DMS 273 (cell line): ENCODE measurements around the gene COPG2.

Experiments
- DNase-seq: peaks from one replicate; lab custom pipeline; 2025; ENCODE audit not compliant: unreplicated experiment; lab: John Stamatoyannopoulos, UW

Gene COPG2

DNA sequence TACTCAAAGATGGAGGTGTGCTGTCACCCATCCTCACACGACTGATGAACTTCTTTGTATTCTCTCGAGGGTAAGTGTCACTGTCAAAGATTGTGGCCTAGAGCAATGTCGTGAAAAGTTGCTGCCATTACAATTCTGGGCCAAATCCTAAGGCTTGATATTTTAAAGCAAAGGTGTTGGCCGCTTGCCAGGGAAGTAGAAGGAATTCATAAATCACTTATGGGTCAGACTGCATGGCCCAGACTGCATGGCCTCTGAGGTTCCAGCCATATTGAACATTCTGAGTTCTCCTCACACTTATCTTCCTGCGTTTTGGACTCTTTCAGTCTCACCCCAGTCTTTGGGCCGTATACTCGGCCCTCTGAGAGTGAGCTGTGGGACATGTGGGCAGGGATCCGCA lies 168.1 kb downstream of the COPG2 start:
- DNase-seq = peak; percentile 13

DNA sequence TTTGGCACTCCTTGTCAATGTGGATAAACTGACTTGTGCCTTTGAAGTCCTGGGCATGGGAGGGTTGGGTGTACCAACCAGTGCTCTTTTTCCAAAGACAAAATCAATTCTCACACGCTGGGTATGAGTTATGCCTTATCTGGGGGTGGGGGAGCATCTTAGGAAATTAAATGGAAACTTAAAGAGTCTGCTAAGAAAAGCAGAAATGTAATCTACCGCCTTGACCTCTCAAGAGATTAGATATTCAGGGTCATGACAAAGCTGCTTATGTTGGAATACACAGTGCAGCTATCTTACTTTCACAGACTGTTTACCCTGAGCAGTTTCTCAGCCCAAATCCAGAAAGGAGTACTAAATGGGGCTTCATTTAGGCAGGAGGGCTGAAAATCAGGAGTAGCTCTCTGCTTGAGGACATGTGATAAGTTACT lies 174.1 kb downstream of the COPG2 start:
- no peak for DNase-seq

DNA sequence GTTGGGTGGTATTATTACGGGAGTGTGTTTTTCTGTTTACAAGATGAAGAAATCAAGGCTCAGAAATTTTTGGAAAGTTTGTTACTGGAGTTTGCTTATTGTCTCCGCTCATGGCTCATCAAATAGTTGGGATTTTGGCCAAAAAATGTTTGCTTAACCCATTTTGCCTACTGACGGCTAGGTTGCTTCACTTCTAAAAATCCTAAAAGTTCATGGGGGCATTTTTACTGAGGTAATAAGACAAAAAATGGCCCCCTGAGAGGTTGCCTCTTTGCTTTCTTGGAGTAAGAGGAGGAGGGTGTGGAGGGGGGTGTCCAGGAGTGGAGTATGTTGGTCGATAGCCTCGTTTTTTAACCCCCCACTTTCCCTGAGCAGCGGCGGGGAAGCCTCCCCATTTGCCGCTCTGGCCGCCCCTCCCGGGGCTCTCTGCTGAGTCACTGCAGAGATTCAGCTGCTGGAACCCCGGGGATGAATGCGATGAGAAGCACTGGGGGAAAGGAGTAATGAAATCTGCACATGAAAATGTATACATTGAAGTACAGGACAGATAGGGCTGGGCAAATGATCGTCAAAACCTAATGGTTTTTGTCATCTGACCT lies 175.2 kb downstream of the COPG2 start:
- peak; percentile 20 for DNase-seq

DNA sequence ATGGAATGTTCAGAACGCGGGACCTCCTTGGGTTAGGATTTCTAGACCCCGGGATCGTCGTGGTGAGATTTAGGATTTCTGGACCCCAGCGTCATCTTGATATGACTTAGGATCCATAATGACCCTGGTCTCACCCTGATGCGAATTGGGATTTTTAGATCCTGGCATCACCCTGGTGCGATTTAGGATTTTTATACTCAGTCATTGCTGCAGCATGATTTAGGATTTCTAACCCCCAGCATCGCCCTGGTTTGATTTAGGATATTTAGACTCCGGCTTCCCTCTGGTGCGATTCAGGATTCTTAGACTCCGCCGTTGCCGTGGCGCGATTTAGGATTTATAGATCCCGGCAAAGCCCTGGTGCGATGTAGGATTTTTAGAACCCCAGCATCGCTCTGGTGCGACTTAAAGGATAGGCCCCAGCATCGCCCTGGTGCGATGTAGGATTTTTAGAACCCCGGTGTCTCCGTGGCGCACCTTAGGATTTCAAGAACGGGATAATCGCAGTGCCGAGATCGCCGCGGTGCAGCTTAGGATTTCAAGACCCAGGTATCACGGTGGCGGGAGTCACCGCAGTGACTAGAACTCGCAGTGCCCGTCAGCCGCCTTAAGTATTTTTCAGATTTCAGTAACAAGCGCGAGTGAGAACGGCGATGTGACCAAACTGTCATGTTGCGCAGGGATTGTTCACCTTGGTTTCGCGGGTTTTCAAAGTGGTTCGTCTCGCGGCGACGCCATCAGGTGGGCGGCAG lies 175.8 kb downstream of the COPG2 start:
- no peak for DNase-seq

DNA sequence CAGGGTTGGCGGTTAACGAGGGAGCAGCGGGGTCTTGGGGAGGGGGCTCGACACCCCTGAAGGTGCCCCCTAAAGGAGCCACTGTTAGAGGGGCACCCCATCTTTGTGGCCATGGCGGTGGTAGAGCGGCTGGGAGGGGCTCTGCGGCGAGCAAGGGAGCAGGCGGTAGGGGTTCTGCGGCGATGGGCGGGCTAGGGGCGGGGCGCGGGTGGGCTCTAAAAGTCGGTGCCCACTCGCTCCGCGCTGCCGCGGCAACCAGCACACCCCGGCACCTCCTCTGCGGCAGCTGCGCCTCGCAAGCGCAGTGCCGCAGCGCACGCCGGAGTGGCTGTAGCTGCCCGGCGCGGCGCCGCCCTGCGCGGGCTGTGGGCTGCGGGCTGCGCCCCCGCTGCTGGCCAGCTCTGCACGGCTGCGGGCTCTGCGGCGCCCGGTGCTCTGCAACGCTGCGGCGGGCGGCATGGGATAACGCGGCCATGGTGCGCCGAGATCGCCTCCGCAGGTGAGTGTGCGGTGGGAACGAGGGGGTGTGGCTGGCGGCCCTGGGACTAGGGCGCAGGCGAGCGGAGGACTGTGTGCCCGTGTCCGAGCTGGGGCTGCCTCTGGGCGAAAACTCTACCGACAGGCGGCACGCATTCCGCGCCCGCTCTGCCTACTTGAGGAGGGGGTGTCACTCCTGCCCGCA lies 176.6 kb downstream of the COPG2 start, which contains the start of gene MEST:
TSS of gene MEST (plus strand) at position 245 of the 682 bp plus-strand sequence. CDS start at position 474, 229 bp downstream.
- peak; percentile 83 for DNase-seq

DNA sequence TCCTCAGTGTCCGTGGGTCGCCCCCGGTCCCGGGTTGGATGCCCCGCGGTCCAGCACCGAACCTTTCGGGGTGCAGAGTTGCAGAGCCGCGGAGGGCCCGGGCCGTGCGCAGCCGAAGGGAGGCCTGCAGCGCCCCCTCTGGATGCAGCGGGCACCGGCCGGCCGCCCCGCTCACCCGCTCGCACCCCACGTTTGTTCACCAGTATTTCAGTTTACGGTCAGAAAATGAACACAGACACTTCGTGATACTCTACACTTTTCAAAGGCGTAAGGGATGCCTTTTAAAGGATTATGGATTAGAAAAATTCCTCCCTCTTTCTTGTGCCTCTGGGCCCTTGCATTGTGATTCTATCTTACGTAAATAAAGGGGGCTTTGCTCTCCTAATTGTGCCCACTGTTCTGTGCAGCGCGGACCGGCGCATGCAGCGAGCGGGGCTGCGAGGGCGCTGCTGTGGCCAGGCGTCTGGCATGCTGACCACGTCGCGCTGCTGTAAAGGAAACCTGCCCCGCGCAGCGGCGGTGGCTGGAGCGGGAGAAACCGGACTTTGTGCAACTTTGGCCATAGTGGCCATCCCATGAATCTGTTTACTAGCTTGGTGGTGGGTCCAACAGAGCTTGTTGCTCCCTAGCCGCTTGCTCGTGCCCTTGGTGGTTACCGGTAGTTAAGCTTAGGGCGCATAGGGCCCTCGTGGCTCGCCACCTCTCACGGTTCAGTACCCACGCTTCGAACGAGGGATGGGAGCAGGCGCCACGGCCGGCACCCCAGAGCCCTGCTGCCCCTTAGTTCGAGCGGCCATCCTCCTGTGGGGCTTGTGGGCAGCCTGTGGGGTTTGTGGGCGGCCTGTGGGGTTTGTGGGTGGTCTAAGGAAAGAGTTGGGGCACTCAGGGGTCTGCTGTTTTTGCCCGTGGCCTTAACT lies 177.4 kb downstream of the COPG2 start:
- peak; percentile 76 for DNase-seq

DNA sequence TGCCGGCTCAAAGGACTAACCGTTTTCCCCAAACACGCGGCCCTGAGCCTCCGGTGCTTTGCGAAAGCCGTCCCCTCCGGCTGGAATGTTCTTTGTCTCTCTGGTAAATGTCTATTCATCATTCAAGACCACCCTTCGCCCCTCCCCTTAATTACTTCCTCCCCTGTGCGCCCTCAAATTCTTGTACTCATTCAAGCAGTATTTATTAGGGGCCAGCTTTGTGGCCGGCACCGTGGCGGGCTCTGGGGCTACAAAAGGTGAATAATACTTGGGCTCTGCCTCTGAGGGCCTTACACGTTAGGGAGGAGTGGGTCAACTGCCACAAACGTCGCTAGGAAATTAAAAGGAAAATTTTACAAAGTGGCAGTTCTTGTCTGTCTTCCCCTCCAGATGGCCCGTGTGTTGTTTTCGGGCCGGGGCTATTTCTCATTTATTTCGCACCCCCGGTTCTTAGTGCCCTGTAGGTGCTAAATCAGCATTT lies 178.2 kb downstream of the COPG2 start:
- DNase-seq = peak; percentile 43

DNA sequence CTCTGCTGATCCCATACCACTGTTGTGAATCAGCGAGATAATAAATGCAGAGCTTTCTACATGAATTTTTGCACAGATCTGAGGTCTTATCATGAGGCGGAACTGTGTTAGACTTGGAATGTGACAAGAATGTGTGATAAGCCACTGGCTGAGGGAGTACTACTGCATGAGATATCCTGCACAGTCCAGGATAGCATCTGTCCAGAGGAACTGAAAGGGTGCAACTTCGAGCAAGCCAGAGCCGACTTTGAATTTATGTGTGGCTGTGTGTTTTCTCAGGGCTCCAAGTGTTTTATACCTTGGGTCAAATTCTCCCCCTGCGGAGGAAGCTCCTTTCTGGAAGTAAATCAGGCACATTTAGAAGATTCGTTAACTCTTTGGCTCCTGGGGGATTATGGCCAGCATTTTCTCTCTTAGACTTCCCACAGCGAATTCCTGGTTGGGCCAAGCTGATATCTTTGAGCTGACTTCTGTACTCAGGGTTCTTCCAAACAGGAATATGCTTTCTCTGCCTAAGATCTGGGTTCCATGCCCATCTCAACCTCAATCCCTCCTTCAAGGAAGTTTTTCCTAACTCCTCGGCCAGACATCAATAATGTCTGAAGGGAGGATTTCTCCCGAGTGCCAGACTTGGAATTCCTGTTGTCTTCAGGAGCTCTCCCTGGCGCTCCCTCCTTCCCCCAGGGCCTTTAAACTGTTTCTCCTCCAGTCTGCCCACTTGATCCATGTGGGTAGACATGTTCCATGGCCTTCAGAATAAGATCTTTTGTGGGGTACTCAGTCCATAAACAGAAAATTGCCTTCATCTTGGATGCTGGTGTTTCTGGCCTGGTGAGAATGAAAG lies 179.2 kb downstream of the COPG2 start:
- DNase-seq = peak; percentile 52

DNA sequence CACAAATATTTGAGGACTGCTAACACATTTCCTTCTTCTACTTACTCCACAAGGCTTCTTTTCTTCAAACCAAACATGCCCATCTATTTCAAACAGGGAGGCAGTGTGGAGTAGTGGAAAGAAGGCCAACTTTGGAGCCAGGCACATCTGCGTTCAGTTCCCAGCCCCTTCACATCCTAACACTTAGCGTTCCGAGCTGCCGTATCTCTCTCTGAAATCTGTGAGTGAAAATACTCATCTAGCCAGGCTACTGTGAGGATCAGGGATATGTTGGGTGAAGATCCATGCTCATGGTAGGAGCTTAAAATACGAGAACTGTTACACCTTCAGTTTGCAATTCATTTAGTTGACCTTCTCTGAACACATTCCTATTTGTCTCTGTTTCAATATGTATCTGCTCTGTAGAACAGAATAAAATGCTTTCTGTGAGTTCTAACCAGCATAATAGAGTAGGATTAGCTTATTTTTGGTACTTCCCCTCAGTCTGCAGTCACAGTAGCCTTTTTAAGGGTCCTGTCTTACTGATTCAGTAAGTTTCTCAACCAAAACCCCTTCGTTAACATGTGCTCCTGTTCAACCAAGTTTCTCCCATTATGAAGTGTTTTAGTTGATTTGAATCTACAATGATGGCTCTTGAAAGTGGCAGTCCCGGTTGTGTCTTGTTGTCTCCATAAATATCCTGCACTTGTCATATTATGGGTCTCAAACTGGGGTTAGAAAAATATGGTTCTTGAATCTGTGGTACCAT lies 180.0 kb downstream of the COPG2 start:
- peak; percentile 42 for DNase-seq

DNA sequence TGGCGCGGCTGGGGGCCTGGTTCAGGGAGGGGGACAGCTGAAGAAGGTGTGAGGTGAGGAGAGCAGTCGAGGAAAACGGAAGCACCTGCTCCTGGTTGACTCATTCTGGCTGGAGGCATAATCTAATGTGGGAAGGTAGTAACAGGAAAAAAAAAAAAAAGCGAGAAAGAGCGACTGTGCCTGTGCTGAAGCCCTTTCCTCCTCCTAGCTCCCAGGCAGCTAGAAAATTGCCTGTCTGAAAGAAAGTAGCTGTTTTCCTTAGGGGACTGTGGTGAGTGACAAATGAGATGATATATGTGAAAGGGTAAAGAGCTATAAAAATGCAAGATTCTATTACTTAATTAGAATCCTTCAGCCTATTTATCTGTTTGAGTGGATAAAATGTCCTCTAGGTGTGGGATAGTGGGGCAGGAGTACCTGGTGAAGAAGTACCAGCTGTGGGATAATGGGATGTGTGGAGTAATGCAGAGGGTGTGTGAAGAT lies 181.6 kb downstream of the COPG2 start:
- peak; percentile 60 for DNase-seq

DNA sequence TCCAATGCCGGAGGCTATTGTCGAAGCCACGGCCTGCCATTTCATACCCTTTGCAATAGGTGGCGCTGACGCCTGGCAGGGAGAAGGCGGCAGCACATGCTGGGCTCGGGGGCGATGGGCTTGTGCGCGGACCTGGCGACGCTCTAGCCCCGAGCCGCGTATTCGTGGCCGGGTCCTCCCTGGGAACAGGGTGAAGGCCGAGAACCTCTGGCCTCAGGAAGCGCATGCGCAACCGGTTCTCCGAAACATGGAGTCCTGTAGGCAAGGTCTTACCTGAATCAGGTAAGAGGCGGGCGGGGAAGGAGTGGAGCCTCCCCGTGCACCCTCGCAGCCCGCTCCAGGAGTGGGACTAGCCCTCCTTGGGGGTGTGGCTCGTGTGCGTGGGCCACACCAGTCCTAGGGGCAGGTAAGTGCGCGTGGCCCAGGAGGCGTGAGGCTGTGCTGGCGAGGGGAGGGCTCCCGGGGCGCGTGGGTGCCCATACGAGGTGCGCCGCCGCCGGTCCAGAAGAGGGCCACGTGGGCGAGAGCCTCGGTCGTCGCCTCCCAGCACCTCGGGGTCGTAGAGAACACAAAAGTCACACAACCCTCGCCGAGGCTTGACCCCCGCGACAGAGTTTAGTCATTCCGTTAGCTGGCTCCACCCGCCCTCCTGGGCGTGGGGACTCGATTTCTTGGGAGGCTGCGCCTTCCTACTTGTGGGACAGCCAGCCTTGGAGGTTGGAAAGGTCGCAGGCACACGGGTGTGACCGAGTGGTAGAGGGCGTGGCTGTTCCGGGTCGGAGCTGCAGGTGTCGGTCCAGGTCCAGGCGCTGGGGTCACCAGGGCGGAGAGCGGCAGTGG lies 182.2 kb downstream of the COPG2 start:
- DNase-seq = peak; percentile 98

DNA sequence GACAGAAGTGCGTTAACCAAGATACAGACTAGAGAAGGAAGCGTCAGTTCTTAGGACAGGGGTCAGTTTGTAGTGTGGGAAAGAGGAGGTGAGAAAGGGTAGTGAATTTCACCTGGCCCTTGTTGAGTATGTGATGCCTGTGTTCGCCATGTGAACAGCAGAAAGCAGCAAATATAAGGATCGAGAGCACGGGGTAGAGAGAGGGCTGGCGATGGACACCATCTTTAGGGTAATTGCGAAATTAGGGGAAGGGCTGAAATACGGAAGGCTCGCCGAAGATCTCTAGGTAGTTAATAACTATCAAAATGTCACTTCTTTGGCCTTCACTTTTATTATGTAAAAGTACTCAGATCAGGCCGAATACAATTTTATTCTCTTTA lies 182.8 kb downstream of the COPG2 start:
- DNase-seq = no peak

DNA sequence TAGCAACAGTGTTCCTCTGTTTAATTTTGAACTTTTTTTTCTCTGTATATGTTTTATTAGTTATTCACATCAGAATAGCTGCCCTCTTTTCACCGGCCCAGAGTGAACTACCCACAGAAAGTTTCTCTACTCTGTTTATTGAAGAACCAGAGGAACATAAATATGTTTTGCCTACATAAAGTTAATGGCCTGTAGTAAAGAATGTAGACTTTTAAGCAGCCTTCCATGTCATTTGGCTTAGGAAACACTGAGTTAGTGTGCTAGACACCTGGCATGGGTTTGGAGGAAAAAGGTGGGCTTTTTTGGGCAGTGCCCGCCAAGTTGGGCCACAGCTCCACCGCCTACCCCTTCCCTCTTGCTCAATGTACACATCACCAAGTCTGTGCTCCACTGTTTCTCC lies 185.5 kb downstream of the COPG2 start:
- no peak for DNase-seq

DNA sequence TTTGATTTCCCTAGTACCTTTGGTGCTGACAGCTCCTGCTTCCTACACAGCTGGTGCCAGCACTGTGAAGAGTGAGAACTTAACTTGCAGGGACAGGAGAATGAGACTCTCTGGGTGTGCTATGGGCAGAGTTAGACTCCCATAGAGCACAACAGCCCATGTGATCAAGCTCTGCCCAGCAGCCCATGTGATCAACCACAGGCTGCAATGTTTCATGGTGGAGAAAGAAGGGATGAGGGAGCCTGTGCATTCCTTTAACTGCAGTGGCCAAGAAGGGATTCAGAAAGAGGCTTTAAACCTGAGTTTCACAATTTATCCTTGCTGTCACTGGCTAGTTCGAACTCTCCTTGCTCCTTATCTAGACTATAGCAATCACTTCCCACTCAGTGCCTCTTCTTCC lies 186.7 kb downstream of the COPG2 start:
- DNase-seq = no peak

DNA sequence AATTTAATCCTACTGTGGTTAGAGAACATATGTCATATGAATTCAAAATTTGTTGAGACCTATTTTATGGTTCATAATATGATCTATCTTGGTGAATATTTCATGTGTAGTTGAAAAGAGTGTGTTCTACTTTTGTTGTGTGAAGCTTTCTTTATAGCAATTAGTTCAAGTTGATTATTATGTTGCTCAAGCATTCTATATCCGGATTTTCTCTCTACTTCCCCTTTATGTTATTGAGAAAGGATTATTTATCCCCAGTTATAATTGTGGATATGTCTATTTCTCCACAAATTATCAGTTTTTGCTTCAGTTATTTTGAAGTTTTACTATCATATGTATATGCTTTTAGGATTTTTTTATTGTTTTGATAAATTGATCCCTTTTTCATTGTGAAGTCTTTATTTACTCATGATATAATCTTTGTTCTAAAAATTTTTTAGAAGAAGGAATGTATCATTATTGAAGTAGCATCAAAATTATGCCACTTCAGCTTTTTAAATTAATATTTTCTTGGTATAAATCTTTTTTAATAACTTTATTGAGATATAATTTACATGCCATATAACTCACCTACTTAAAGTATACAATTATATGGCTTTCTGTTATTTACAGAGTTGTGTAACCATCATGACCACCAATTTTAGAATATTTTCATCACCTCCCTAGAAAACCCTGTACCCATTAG lies 188.7 kb downstream of the COPG2 start:
- no peak for DNase-seq

DNA sequence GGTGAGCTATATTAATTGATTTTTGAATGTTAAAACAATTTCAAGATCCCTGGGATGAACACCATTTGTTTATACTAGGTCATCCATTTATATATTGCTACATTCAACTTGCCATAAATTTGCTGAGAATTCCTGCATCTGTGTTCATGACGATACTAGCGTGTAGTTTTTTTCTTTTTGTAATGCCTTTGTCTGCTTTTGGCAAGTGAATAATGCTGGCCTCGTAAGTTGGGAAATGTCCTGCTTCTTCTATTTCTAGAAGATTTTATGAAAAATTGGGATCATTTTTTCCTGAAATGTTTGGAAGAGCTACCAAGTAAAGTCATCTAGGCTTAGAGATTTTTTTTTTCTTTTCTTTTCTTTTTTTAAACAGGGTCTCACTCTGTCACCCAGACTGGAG lies 189.6 kb downstream of the COPG2 start:
- no peak for DNase-seq

DNA sequence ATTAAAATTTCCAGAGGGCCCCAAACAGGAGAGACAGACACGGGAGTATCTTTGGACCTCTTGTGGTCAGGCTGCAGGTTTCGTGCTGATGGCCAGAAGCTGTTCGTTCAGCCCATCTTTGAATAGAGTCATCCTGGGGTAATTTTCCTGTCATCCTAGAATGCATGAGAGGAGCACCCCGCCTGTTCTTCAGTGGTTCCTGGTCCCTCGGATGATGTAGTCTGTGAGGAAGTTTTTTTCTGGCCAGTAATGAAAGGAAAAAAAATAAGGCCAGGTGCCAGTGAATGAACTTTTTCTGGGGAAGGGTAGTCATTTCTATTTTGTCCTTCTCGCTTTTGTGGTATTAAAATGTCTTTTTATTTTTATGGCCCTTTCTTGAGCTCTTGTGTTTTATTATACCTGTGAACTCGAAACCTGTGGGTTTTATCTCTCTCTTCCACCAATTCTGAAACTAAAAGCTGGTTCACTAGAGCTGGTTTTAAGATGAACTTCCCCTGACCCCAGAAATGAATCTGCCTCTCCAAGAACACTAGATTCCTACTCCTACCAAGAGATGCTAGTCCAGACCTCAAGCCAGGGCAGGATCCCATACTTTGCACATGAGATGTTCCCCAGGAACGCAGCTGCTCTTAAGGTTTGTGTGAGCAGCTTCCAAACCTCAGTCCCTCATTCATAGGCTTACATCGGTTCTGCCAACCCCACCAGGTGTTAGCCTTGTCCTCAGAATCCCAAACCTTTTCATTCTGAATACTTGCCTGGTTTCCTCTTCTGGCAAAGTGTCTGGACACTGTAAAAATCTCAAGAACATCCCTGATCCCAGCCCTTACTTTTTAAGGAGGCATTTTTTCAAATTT lies 192.0 kb downstream of the COPG2 start:
- no peak for DNase-seq
